DLD1 (cell line): Measurements from ENCODE around the gene MTIF3.

ENCODE experiments used
- in situ Hi-C: cut with HindIII; loops from 2 replicates; pipeline ENCODE4 v1.10.0; 2017; ENCODE audit warnings: low sequenced_read_pairs

Gene MTIF3

GRCh38 chr13:27388241-27388640 lies 62.1 kb downstream of the MTIF3 start:
- in situ Hi-C loops: no loop called here
